Mucosa of descending colon (tissue), 3 donors: ENCODE results near the gene SPAG6. TPM values are rescaled to one million over a fixed set of nuclear protein-coding genes. Genes with fewer than 3 reads are reported as not detected.
"Not testable (repeated sequence)": the region's sequence is repeated elsewhere in the genome, so short reads cannot be mapped to it uniquely, and the experiment has no call there.

Experiments used
- ATAC-seq: fragments of 200-7000 bp; cut with Tn5 transposase; one replicate; pipeline ENCODE4 v1.9.1; 2020; ENCODE audit warnings: mild to moderate bottlenecking, moderate library complexity
- DNase-seq, 3 donors: peaks; one replicate each; pipeline ENCODE4 v3.0.0-alpha.2; 2020
- H3K36me3 ChIP-seq: fragments of 200-600 bp; one replicate; pipeline ENCODE4 v1.8.0; 2021; ENCODE audit warnings: low read depth, mild to moderate bottlenecking
- H3K4me1 ChIP-seq: fragments of 200-600 bp; one replicate; pipeline ENCODE4 v1.8.0; 2021; ENCODE audit warnings: low read depth, mild to moderate bottlenecking
- H3K4me3 ChIP-seq: fragments of 200-600 bp; one replicate; pipeline ENCODE4 v1.8.0; 2021; ENCODE audit warnings: mild to moderate bottlenecking
- H3K9me3 ChIP-seq: fragments of 200-600 bp; one replicate; pipeline ENCODE4 v1.8.0; 2021; ENCODE audit warnings: mild to moderate bottlenecking
- intact Hi-C, 2 donors: fragments of 100-400 bp; cut with DNase I in 1 of 2; cut with micrococcal nuclease in 1 of 2; formaldehyde crosslinking; loops; one replicate each; pipeline versions ENCODE4 v1.11.0 to v1.11.1; 2022; cut with DNase I, micrococcal nuclease
- total RNA-seq, 3 donors: library from RNA; stranded (reverse); fragmentation: NEBNext Ultra II Directional in 2 of 3; extraction: Animal tissue kit (Norgen Biotek cat#: 25700) in 2 of 3; gene quantifications; one replicate each; pipeline versions ENCODE4 v1.2.1 to v1.2.4, GENCODE V29; 2021 to 2023
- TF ChIP-seq, protein P1 (sequence below): fragments of 200-600 bp; IDR thresholded peaks from one replicate; pipeline ENCODE4 v1.8.0; 2022; ENCODE audit warnings: antibody characterized with exemption, mild to moderate bottlenecking
- donor health status: DM: no; HTN: no; CAD: no; lungs with moderate emphysema.
- donor health status: DM: no; HTN: no; CAD: no.
- donor health status: DM: no; HTN: yes; CAD: no.

Gene SPAG6
- total RNA-seq, 3 donors from 2014 or later, result not detected

- no peaks in the 10 kb centered on the region for H3K4me1 ChIP-seq
- TF ChIP-seq, protein P1, sequence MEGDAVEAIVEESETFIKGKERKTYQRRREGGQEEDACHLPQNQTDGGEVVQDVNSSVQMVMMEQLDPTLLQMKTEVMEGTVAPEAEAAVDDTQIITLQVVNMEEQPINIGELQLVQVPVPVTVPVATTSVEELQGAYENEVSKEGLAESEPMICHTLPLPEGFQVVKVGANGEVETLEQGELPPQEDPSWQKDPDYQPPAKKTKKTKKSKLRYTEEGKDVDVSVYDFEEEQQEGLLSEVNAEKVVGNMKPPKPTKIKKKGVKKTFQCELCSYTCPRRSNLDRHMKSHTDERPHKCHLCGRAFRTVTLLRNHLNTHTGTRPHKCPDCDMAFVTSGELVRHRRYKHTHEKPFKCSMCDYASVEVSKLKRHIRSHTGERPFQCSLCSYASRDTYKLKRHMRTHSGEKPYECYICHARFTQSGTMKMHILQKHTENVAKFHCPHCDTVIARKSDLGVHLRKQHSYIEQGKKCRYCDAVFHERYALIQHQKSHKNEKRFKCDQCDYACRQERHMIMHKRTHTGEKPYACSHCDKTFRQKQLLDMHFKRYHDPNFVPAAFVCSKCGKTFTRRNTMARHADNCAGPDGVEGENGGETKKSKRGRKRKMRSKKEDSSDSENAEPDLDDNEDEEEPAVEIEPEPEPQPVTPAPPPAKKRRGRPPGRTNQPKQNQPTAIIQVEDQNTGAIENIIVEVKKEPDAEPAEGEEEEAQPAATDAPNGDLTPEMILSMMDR, result no peak
- no peak for DNase-seq
- H3K4me3 ChIP-seq, result no peak overlapping the region
- H3K36me3 ChIP-seq, result no peaks in the 10 kb centered on the region
- H3K9me3 ChIP-seq, result no peaks in the 10 kb centered on the region
- no peak for ATAC-seq
- intact Hi-C loops, result no loop called here
Observed at GRCh38 chr10:22389856-22390589, 44.7 kb downstream of the SPAG6 start.

DNA sequence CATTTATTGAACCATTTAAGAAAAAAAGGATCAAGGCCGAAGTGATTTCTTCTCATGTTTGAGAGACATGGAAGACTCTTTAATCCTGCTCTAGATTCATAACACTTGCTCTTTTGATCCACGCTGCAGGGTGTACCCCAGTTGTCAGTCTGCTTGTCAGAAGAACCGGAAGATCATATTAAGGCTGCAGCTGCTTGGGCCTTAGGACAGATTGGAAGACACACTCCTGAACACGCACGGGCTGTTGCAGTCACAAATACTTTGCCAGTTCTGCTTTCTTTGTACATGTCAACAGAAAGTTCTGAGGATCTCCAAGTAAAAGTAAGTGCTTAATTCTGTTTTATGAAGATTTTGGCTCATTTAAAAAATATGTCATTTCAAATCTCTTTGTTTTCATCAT, 46.3 kb downstream of the SPAG6 start:
- no peaks in the 10 kb centered on the region for H3K9me3 ChIP-seq
- H3K4me1 ChIP-seq, result no peaks in the 10 kb centered on the region
- intact Hi-C loops, result no loop called here
- no peak for ATAC-seq
- no peaks in the 10 kb centered on the region for H3K36me3 ChIP-seq
- TF ChIP-seq, protein P1, result no peak
- DNase-seq, result no peak
- H3K4me3 ChIP-seq, result no peak overlapping the region

DNA sequence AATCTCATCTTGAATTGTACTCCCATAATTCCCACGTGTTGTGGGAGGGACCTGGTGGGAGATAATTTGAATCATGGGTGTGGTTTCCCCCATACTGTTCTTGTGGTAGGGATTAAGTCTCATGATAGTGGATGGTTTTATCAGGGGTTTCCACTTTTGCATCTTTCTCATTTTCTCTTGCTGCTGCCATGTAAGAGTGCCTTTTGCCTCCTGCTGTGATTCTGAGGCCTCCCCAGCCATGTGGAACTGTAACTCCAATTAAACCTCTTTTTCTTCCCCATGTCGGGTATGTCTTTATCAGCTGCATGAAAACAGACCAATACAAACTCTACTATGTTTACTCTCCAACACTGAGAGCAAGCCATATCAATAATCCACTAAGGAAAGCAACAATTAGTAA, 50.9 kb downstream of the SPAG6 start:
- DNase-seq, H3K4me3 ChIP-seq, ATAC-seq, H3K36me3 ChIP-seq, H3K4me1 ChIP-seq, intact Hi-C loops, H3K9me3 ChIP-seq: not testable (repeated sequence)

- H3K4me3 ChIP-seq, H3K4me1 ChIP-seq, intact Hi-C loops: not testable (repeated sequence)
Observed at GRCh38 chr10:22406916-22407315, 61.6 kb downstream of the SPAG6 start.

DNA sequence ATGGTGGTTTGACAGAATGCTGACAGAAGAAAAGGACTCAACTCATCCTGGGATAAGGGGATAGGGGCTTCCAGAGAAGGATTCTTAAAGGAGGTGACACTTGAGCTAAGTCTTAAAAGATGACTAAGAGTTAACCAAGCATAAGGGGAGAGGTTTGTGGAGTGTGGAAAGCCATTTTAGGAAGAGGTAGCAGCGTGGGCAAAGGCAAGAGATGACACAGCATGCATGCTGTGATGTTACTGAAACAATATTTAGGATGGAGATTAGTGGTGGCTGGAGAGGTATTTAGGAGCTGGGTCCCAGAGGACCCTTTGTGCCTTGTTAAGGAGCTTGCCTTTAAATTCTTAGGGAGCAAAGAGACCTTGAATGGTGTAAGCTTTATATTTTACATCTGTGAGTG, 65.1 kb downstream of the SPAG6 start:
- H3K36me3 ChIP-seq, result no peaks in the 10 kb centered on the region
- H3K4me3 ChIP-seq, result no peak overlapping the region
- DNase-seq, result no peak
- intact Hi-C loops, result no loop called here
- H3K9me3 ChIP-seq, result no peaks in the 10 kb centered on the region
- no peak for ATAC-seq
- H3K4me1 ChIP-seq, result no peaks in the 10 kb centered on the region
- TF ChIP-seq, protein P1, result no peak

More at GRCh38 chr10:22406916-22407315, 61.6 kb downstream of the SPAG6 start:
- not testable (repeated sequence) for DNase-seq, H3K9me3 ChIP-seq, H3K36me3 ChIP-seq, ATAC-seq

GRCh38 chr10:22410846-22411245, 65.5 kb downstream of the SPAG6 start:
- DNase-seq (no peak), ATAC-seq (no peak)
- Histone ChIP-seq H3K36me3 (no peaks in the 10 kb centered on the region), H3K9me3 (no peaks in the 10 kb centered on the region), H3K4me3 (no peak overlapping the region), H3K4me1 (no peaks in the 10 kb centered on the region)
- TF ChIP-seq, protein P1, result no peak
- intact Hi-C loops, result no loop called here

- Histone ChIP-seq H3K4me3 (no peak overlapping the region), H3K4me1 (no peaks in the 10 kb centered on the region), H3K9me3 (no peaks in the 10 kb centered on the region), H3K36me3 (no peaks in the 10 kb centered on the region)
- TF ChIP-seq, protein P1, result no peak
- no peak for ATAC-seq
- intact Hi-C loops, result no loop called here
- DNase-seq, result no peak
Observed at GRCh38 chr10:22414146-22414545, 68.8 kb downstream of the SPAG6 start.
